ENCODE results near the gene TSKU. TPM values are rescaled to one million over a fixed set of nuclear protein-coding genes. Genes with fewer than 3 reads are reported as not detected.
"Not testable (repeated sequence)": the region's sequence is repeated elsewhere in the genome, so short reads cannot be mapped to it uniquely, and the experiment has no call there.

TSKU gene
- total RNA-seq, 1 donor from 2014 or later: 5.0 TPM

GRCh38 chr11:76800466-76801200 is 17.5 kb downstream of the TSKU start:
- no peak for DNase-seq (ENCODE audit: low read depth, low spot score)

GRCh38 chr11:76801225-76801624 is 18.1 kb downstream of the TSKU start:
- DNase-seq (ENCODE audit: low read depth, low spot score): no peak

- no peak for DNase-seq (ENCODE audit: low read depth, low spot score)
These were observed 18.6 kb downstream of the TSKU start for GRCh38 chr11:76801736-76802135.

GRCh38 chr11:76802151-76802550 is 19.0 kb downstream of the TSKU start:
- no peak for DNase-seq (ENCODE audit: low read depth, low spot score)

- no peak for DNase-seq (ENCODE audit: low read depth, low spot score)
These were observed 19.5 kb downstream of the TSKU start for GRCh38 chr11:76802621-76803020.

GRCh38 chr11:76803023-76803422 is 19.9 kb downstream of the TSKU start:
- no peak for DNase-seq (ENCODE audit: low read depth, low spot score)

- DNase-seq (ENCODE audit: low read depth, low spot score): no peak
These were observed 20.9 kb downstream of the TSKU start for GRCh38 chr11:76803811-76804600.

DNA sequence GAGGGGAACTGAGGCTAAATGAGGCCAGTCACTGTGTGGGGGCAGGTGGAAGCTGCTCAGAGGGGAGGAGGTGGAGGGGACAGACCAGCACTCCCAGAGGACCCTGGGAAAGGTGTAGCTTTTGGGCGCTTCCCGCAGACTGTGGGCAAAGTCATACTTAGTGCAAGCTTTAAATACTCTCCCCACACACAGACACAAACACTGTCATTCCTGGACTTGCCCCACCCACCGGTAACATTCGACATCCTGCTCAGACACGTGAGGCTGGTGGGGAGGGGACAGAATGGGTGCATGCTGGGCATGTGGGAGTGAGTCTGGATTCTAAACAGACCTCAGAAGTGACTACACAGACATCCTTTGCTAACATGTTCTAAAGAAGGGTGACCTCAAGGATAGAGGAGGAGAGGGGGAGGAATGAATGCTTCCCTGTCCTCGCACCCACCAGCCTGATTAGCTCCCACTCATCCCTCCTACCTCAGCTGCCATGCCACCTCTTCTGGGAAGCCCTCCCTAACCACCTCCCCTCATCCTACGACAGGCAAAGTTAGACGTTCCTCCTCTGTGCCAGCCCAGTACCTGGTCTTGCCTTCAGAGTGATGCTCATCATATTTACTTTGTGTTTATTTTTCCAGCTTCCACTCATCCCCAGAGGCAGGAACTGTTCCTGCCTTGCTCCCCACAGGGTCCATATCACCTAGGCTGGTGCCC is 22.2 kb downstream of the TSKU start:
- no peak for DNase-seq (ENCODE audit: low read depth, low spot score)

DNA sequence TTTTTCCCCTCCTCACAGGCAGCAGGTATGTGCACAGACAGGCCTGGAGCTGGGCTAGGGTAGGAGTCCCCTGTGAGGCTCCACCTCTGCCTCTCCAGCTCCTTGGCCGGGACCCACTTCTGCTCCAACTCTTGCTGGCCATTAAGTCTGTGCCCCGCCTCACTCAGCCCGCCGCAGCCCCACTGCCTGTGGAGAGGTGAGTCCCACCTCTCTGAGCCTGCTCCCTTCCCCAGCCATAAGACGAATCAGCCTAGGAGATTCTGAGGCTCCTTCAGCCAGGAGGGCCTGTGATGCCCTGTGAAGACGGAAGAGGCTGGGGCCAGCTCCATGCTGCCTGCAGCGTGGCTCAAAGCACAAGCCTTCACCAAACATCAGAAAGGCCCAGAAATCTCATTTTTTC is 23.0 kb downstream of the TSKU start:
- DNase-seq (ENCODE audit: low read depth, low spot score): no peak

GRCh38 chr11:76806608-76807205 is 23.6 kb downstream of the TSKU start:
- no peak for DNase-seq (ENCODE audit: low read depth, low spot score)

DNA sequence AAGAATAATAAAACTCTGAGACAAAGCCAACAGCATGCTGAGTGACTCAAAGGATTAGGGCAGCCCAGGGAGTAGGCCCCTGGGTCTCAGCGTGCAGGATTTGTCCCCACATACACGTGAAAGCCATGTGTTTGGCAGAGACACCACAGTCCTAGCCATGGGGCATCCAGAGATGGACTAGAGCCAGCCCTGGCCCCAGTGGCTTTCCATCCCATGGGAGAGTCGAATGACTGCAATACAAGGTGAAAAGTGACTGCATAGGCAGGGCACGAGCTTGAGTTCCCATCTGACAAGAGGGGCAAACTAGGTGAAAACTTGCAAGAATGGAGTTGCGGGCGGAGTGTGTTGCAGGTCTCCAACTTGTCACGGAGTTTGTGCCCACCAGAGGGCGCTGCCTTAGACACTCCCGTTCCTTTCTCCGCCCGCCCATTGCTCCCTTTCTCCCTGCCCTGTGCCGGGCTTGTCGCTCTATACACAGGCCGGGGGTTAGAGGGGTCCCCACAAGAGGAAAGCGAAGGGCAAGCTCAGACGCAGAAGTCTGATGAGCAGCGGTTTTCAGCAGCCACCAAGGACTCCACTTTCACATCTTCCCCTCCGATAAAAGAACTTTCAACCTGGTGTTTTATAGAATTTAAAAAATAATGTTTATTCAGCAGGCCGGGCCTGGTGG is 24.2 kb downstream of the TSKU start:
- DNase-seq (ENCODE audit: low read depth, low spot score): no peak

DNA sequence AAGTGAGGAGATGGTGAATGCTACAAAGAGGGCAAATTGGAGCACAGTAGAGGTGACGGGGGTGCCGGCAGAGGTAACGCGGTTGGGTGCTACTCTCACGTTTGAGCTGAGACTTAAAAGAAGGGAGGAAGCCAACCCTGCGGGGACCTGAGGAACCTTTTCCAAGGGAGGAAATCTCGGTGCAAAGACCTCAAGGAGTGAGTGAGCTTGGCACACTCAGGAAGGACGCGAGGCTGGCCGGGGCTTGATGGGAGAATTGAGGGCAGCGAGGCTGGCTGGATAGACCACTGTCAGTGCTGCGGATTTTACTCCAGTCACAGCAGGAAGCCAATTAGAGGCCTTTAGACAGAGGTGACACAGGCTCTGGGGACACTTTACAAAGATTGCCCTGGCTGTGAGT is 25.0 kb downstream of the TSKU start:
- DNase-seq (ENCODE audit: low read depth, low spot score): no peak

GRCh38 chr11:76808996-76809395 is 25.8 kb downstream of the TSKU start:
- DNase-seq (ENCODE audit: low read depth, low spot score): no peak

DNA sequence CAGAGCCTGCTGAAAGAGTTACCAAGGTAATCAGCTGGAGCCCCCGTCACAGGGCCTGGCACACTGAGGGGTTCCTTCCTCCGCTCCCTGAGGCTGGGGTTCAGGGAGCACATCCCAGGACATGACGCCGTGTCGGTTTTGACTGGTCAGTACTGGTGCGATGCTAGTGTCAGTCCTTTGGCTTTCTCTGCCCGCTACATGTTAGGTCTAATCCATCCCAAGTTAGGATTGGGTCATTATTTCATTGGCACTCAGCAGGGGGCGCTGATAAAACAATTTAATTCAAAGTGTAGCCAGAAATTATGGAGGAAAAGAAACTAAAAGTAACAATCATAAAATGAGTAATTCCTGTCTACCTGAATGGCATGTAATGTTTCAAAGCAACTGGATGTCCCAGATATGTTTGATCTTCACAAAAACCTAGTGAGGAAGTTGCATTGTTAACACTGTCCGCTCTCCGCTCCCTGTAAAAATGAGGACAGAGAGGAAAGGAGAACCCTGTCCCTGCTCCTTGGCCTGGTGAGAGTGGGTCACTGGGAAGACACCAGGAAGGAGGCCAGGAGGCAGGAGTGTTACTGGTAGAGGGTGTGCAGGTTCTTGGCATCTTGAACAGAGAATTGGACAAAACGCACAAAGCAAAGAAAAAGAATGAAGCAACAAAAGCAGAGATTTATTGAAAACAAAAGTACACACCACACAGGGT is 27.1 kb downstream of the TSKU start:
- DNase-seq (ENCODE audit: low read depth, low spot score): no peak

DNA sequence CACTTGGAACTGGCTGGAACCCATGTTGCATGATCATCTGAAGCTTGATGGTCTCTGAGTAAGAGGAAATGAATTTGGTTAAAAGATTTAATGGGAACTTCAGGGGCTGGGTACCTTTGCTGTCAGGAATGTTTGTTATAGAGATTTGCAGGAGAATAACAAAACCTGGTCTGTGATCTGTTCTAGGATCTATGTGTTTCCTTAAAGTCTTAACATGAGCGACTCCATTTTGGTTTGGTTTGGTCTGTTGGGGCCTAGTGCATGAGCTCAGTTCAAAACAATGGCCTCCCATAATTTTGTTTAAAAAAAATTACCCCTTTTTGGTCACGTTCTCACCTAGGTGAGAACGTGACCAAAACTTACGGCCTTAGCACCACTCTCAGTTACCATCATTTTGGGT is 28.1 kb downstream of the TSKU start:
- DNase-seq (ENCODE audit: low read depth, low spot score): no peak

- no peak for DNase-seq (ENCODE audit: low read depth, low spot score)
These were observed 31.3 kb downstream of the TSKU start for GRCh38 chr11:76814414-76814813.

DNA sequence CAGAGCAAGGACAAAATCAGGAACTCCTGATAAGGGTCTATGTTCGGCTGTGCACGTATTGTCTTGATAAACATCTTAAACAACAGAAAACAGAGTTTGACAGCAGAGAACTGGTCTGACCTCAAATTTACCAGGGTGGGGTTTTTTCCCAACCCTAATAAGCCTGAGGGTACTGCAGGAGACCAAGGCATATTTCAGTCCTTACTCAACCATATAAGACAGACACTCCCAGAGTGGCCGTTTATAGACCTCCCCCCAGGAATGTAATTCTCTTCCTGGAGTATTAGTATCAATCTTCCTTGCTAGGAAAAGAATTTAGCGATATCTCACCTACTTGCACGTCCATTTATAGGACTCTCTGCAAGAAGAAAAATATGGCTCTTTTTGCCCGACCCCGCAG is 32.5 kb downstream of the TSKU start:
- DNase-seq (ENCODE audit: low read depth, low spot score): not testable (repeated sequence)

DNA sequence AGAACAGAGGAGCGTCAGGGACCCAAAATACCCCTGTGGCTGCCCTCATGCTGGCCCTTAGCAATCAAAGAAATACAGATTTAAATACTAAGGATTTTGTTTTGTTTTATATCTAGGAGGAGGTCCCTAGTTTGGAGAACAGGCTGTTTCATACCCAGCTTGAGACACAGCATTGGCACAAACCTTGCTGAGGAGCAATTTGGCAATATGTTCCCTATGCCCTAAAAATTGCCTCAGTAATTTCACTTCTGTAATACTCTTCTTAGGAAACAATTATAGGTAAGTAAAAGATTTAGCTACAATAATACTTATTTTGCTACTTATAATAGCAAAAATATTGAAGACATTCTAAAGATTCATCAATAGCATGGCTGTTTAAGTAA is 37.0 kb downstream of the TSKU start:
- DNase-seq (ENCODE audit: low read depth, low spot score): no peak

- DNase-seq (ENCODE audit: low read depth, low spot score): not testable (repeated sequence)
These were observed 38.2 kb downstream of the TSKU start for GRCh38 chr11:76821396-76821795.

DNA sequence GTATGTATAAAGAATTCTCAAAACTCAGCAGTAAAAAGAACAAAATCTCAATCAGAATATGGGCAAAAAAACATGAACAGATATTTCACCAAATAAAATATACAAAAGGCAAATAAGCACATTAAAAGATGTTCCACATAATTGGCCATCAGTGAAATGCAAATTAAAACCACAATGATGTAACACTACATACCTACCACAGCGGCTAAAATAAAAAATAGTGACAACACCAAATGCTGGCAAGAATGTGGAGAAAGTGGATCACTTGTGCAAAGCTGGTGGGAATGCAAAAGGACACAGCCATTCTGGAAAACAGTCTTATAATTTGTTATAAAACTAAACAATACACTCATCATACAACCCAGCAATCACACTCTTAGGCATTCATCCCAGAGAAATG is 39.2 kb downstream of the TSKU start:
- DNase-seq (ENCODE audit: low read depth, low spot score): no peak

Measured in pulmonary artery endothelial cell (primary cell).